Liver (tissue), 9 donors: ENCODE data around the gene ALS2CL. TPM values are rescaled to one million over a fixed set of nuclear protein-coding genes. Genes with fewer than 3 reads are reported as not detected.

Experiments used
- DNase-seq: peaks from one replicate; pipeline ENCODE4 v3.0.0-alpha.2; 2017; ENCODE audit warnings: low spot score
- H3K27ac ChIP-seq, 2 donors: one replicate each; pipeline ENCODE4 v1.7.0; 2013; ENCODE audit warnings: inconsistent platforms in 2 of 2, low read length in 2 of 2, control low read depth in 1 of 2, low read depth in 1 of 2, mild to moderate bottlenecking in 1 of 2
- H3K27me3 ChIP-seq, 4 donors: one replicate each; pipeline versions ENCODE4 v1.6.1 to v1.7.0; 2013; ENCODE audit warnings: low read length in 3 of 4, inconsistent platforms in 1 of 4, mild to moderate bottlenecking in 1 of 4, moderate library complexity in 1 of 4; ENCODE audit not compliant: control insufficient read depth in 4 of 4, insufficient read depth in 4 of 4
- H3K36me3 ChIP-seq, 4 donors: one replicate each; pipeline versions ENCODE4 v1.6.1 to v1.7.0; 2013; ENCODE audit warnings: low read length in 3 of 4, mild to moderate bottlenecking in 3 of 4, low read depth in 1 of 4, moderate library complexity in 1 of 4; ENCODE audit not compliant: control insufficient read depth in 4 of 4, insufficient read depth in 3 of 4
- H3K4me1 ChIP-seq, 4 donors: one replicate each; pipeline versions ENCODE4 v1.6.1 to v1.7.0; 2013; ENCODE audit warnings: low read length in 3 of 4, mild to moderate bottlenecking in 3 of 4, moderate library complexity in 1 of 4; ENCODE audit not compliant: control insufficient read depth in 4 of 4, insufficient read depth in 4 of 4
- H3K4me3 ChIP-seq, 3 donors: one replicate each; pipeline versions ENCODE4 v1.6.1 to v1.7.0; 2013; ENCODE audit warnings: low read length in 3 of 3, control low read depth in 1 of 3, low read depth in 1 of 3, mild to moderate bottlenecking in 1 of 3
- H3K9ac ChIP-seq, 2 donors: one replicate each; pipeline ENCODE4 v1.7.0; 2013; ENCODE audit warnings: low read length in 2 of 2, mild to moderate bottlenecking in 2 of 2, moderate library complexity in 2 of 2, control low read depth in 1 of 2, low read depth in 1 of 2
- H3K9me3 ChIP-seq, 4 donors: one replicate each; pipeline versions ENCODE4 v1.6.1 to v1.7.0; 2013; ENCODE audit warnings: low read length in 3 of 4; ENCODE audit not compliant: control insufficient read depth in 4 of 4
- ATF3 ChIP-seq: IDR thresholded peaks from 2 replicates; pipeline ENCODE4 v1.6.1; 2016; ENCODE audit warnings: antibody characterized with exemption
- CTCF ChIP-seq: fragments of 150-350 bp; IDR thresholded peaks from 2 replicates; pipeline ENCODE4 v1.5.1; 2017; ENCODE audit warnings: improper control_type of control experiment, low read depth, low read length; ENCODE audit not compliant: missing input control
- EGR1 ChIP-seq, 2 donors: IDR thresholded peaks; 2 replicates each; pipeline ENCODE4 v1.6.1; 2016 to 2018; ENCODE audit warnings: antibody characterized with exemption in 2 of 2, low read depth in 2 of 2
- FOXA1 ChIP-seq: IDR thresholded peaks from 2 replicates; pipeline ENCODE4 v1.6.1; 2016; ENCODE audit warnings: antibody characterized with exemption
- FOXA2 ChIP-seq: IDR thresholded peaks from 2 replicates; pipeline ENCODE4 v1.6.1; 2016; ENCODE audit warnings: antibody characterized with exemption
- GABPA ChIP-seq, 2 donors: IDR thresholded peaks in 1 of 2; conservative IDR thresholded peaks in 1 of 2; 2 replicates each; pipeline ENCODE4 v1.6.1; 2016; ENCODE audit warnings: antibody characterized with exemption in 2 of 2, mild to moderate bottlenecking in 1 of 2, moderate library complexity in 1 of 2
- HNF4A ChIP-seq, 2 donors: conservative IDR thresholded peaks; 2 replicates each; pipeline ENCODE4 v1.6.1; 2016; ENCODE audit warnings: antibody characterized with exemption in 2 of 2, mild to moderate bottlenecking in 2 of 2
- HNF4G ChIP-seq: IDR thresholded peaks from 2 replicates; pipeline ENCODE4 v1.6.1; 2016; ENCODE audit warnings: antibody characterized with exemption
- JUND ChIP-seq, 2 donors: IDR thresholded peaks; 2 replicates each; pipeline ENCODE4 v1.6.1; 2016; ENCODE audit warnings: antibody characterized with exemption in 2 of 2
- MAX ChIP-seq: IDR thresholded peaks from 2 replicates; pipeline ENCODE4 v1.6.1; 2016; ENCODE audit warnings: antibody characterized with exemption
- NR2F2 ChIP-seq: IDR thresholded peaks from 2 replicates; pipeline ENCODE4 v1.6.1; 2016; ENCODE audit warnings: antibody characterized with exemption
- REST ChIP-seq: IDR thresholded peaks from 2 replicates; pipeline ENCODE4 v1.6.1; 2016; ENCODE audit warnings: antibody characterized with exemption, mild to moderate bottlenecking
- RXRA ChIP-seq, 2 donors: IDR thresholded peaks; 2 replicates each; pipeline ENCODE4 v1.6.1; 2017 to 2018; ENCODE audit warnings: antibody characterized with exemption in 2 of 2, mild to moderate bottlenecking in 1 of 2
- SP1 ChIP-seq: IDR thresholded peaks from 2 replicates; pipeline ENCODE4 v1.6.1; 2018; ENCODE audit warnings: antibody characterized with exemption, mild to moderate bottlenecking
- YY1 ChIP-seq: IDR thresholded peaks from 2 replicates; pipeline ENCODE4 v1.6.1; 2016; ENCODE audit warnings: antibody characterized with exemption, mild to moderate bottlenecking
- WGBS: extraction: QIAGEN DNeasy Blood & Tissue Kit; methylation state at CpG from one replicate; pipeline ENCODE4 v1.1.7; 2013; 5-methylcytosine and 5-hydroxymethylcytosine counted together
- polyA plus RNA-seq, 2 donors: library from polyadenylated mRNA; stranded (reverse) in 1 of 2; unstranded in 1 of 2; fragments of 200-250 nt in 1 of 2; fragments of >200 nt in 1 of 2; fragmentation: Nextera tagmentation in 1 of 2; extraction: Ambion mirVana in 1 of 2; gene quantifications; one replicate each; pipeline versions ENCODE4 v1.2.1 to v1.2.3, GENCODE V29; 2013 to 2015
- total RNA-seq, 2 donors: library from RNA; depleted of rRNA; stranded (reverse); fragments of >200 nt; gene quantifications; one replicate each; pipeline ENCODE4 v1.2.3, GENCODE V29; 2014
- donor health status: healthy.
- donor health status: healthy.
- donor health status: healthy.
- donor health status: healthy.
- donor health status: healthy.

ALS2CL gene
- total and polyA plus RNA-seq, 4 donors, result 0.51 to 22.9 (median 5.7) TPM

GRCh38 chr3:46681387-46681786 is 12.1 kb downstream of the ALS2CL start (continued):
- TF ChIP-seq REST, result no peak
- no peak for TF ChIP-seq YY1

- Histone ChIP-seq H3K27me3 (no peaks in the 10 kb centered on the region), H3K4me1 (peaks cover 5 to 14% (median 10%) of the 10 kb centered on the region in 4 donors), H3K27ac (no peak overlapping the region), H3K9ac (no peak overlapping the region), H3K9me3 (no peaks in the 10 kb centered on the region), H3K36me3 (peaks cover 0 to 13% (median 8%) of the 10 kb centered on the region in 4 donors), H3K4me3 (no peak overlapping the region)
- no peak for TF ChIP-seq ATF3
- DNase-seq, result no peak
- WGBS, result 82% methylated on average over 9 of the region's 9 CpGs
Measured at GRCh38 chr3:46680298-46680826, 13.1 kb downstream of the ALS2CL start.

- peaks cover 5 to 16% (median 11%) of the 10 kb centered on the region in 4 donors for H3K4me1 ChIP-seq
- DNase-seq, result no peak
- H3K36me3 ChIP-seq, result peaks cover 0 to 13% (median 7%) of the 10 kb centered on the region in 4 donors
- H3K27me3 ChIP-seq, result no peaks in the 10 kb centered on the region
- no peak overlapping the region for H3K4me3 ChIP-seq
- no peaks in the 10 kb centered on the region for H3K9me3 ChIP-seq
- no peak overlapping the region for H3K9ac ChIP-seq
- H3K27ac ChIP-seq, result no peak overlapping the region
- TF ChIP-seq MAX (no peak), HNF4A (conservative IDR thresholded peaks at IDR 0.05) (no peak), YY1 (no peak), GABPA (IDR thresholded peaks at IDR 0.05 in 1 of 2, conservative IDR thresholded peaks at IDR 0.05 in 1 of 2) (no peak), FOXA1 (no peak), JUND (IDR thresholded peaks at IDR 0.05) (no peak), SP1 (no peak)
- 91% methylated on average over 5 of the region's 5 CpGs for WGBS
Measured at GRCh38 chr3:46679681-46680080, 13.8 kb downstream of the ALS2CL start.

GRCh38 chr3:46678280-46678679 is 15.2 kb downstream of the ALS2CL start:
- H3K4me1 ChIP-seq, result peaks cover 5 to 16% (median 11%) of the 10 kb centered on the region in 4 donors
- 99% methylated on average over 6 of the region's 6 CpGs for WGBS
- no peak overlapping the region for H3K4me3 ChIP-seq
- H3K27ac ChIP-seq, result no peak overlapping the region
- no peaks in the 10 kb centered on the region for H3K9me3 ChIP-seq
- H3K27me3 ChIP-seq, result no peaks in the 10 kb centered on the region
- no peak for DNase-seq
- TF ChIP-seq REST (no peak), EGR1 (IDR thresholded peaks at IDR 0.05; ENCODE audit: low read depth in 2 of 2) (no peak), FOXA2 (no peak), HNF4G (no peak), SP1 (no peak), YY1 (no peak), RXRA (IDR thresholded peaks at IDR 0.05) (no peak), NR2F2 (no peak), CTCF (no peak)
- H3K36me3 ChIP-seq, result peaks cover 0 to 14% (median 6%) of the 10 kb centered on the region in 4 donors
- H3K9ac ChIP-seq, result no peak overlapping the region
